HG03097 (cell line): Measurements from ENCODE around the gene GET3.

Experiments
- ATAC-seq: cut with Tn5 transposase; IDR thresholded peaks from one replicate; pipeline ENCODE4 v1.9.1; 2021; ENCODE audit not compliant: unreplicated experiment, low FRiP score

The GET3 gene

DNA sequence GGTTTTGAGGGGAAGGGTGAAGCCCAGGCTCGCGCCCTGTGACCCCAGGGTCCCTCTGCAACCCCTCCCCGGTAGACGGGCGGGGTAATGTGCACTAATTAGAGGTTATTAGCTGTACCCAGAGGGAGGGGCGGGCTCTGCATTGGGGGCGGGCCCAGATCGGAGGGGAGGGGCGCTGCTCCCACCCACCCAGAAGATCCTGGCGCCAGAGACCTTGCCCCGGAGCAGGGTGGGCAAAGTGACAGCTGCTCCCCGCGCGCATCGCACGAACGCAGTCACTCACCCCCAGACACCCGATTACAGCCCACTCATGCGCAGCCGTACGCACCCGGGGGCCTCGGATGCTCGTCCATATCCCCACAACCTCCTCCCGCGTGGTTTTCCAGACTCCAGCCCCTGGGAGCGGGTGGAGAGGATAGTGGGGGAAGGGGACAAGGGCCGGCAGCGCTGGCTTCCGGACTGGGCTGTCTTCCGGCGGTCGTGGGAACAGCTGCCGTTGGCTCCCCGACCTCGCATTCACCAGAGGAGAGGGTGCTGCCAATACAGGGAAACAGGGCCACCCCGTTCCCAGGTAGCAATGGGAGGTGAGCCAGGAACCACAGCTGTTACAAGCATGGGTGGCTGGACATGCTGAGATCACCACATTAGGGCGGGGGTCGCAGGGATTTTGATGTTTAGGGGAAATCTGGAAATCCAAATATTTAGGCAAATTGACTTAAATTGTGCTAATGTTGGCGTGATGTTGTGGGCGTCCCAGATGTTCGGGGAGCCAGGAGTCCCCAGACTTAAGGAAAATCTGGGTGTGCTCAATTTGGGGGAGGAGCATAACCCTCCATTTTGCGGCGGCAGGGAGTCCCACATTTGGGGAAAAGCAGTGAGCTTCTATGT lies 41.0 kb downstream of the GET3 start:
- no peak for ATAC-seq

DNA sequence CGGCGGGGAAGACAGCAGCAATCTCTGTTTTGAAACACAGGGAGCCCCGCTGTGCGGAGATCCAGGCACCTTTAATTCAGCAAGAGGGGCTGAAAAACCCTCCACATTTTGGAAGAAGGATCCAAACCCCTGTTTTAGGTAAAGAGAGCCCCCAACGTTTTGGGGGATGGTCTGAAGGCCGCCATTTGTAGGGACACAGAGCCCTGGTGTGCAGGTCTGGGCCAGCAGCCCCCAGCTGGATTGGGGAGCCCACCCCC lies 41.5 kb downstream of the GET3 start:
- no peak for ATAC-seq

GRCh38 chr19:12779162-12779993 lies 42.1 kb downstream of the GET3 start:
- ATAC-seq: no peak

GRCh38 chr19:12782174-12782423 lies 44.8 kb downstream of the GET3 start:
- ATAC-seq: no peak

- ATAC-seq: no peak
Observed at GRCh38 chr19:12782424-12783290, 45.4 kb downstream of the GET3 start.

- ATAC-seq: no peak
Observed at GRCh38 chr19:12783291-12783848, 46.1 kb downstream of the GET3 start.

DNA sequence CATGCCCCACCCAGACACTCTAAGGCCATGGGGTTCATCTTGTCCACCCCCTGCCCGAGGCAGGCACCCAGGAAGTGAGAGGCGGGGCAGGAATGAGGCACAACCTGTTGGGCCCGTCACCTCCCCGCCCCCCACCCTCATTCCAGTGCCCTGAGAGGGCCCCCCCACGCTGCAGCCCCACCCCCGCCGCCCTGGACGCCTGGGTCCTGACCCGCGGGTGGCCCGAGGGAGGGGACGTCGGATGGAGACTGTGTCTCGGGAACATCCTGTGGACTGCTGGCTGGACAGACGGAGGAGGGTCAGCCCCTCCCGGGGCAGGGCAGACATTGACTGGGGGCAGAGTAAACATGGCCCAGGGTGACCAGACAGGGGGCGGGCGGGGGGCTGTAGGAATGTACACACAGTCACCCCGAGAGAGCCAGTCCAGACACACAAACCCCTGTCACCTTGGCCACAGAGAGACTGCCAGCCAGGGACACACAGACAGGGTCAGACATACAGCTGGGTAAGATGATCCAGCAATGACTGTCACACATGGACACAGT lies 46.6 kb downstream of the GET3 start:
- ATAC-seq: no peak

DNA sequence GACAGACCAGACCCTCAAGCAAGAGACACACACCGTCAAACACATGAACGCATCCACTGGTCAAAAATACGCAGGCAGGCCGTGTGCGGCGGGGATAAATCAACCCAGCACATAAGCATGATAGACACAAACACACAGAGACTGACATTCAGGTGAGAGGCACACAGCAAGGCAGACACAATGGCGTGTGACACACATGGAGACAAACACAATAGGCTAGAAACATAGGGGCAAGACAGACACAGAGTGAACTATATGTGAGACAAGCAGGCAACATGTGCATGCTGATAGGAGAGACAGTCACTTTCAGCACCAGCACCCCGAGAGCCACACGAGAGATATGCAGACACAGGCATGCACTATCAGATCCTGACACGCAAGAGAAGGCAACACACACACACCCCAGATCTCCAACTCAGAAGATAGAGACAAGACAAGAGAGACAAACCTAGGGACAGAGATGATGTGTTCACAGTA lies 47.1 kb downstream of the GET3 start:
- no peak for ATAC-seq

GRCh38 chr19:12784871-12785430 lies 47.7 kb downstream of the GET3 start:
- ATAC-seq: no peak

DNA sequence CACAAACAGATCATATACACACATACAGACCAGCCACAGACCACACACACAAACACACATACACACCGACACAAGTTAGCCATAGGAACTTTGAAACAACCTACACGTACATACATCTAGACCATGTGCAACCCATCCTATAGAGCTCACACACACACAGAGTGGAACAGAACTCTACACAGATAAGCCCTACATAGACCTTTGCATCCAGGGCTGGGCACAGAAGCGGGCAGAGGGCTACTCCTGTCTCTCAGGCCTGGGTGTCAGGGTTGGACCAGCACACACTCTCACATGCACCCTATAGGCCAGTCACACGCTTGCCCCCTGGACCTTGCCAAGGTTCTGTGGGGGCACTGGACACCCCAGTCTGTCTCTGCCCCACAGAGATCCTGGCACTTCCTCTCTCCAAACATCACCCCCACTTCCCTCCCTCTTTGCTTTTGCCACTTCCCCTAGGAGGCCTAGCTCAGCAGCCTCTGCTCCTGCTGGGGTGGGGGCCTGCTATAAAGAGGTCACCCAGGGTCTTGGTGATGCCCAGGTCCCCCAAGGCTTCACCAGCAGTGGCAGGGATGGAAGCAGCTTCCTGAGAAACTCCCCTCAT lies 48.2 kb downstream of the GET3 start:
- ATAC-seq: no peak

GRCh38 chr19:12786141-12786870 lies 49.0 kb downstream of the GET3 start:
- no peak for ATAC-seq

GRCh38 chr19:12786952-12787351 lies 49.7 kb downstream of the GET3 start:
- ATAC-seq: no peak

- no peak for ATAC-seq
Observed at GRCh38 chr19:12787458-12787857, 50.2 kb downstream of the GET3 start.

- ATAC-seq: no peak
Observed at GRCh38 chr19:12788042-12788681, 50.9 kb downstream of the GET3 start.

GRCh38 chr19:12788682-12789097 lies 51.4 kb downstream of the GET3 start:
- no peak for ATAC-seq

GRCh38 chr19:12789098-12789903 lies 52.0 kb downstream of the GET3 start:
- ATAC-seq: no peak

- peak; percentile 29 for ATAC-seq
Observed at GRCh38 chr19:12789904-12790619, 52.8 kb downstream of the GET3 start.
